H1 (cell line): ENCODE measurements around the gene COL6A5. TPM values are rescaled to one million over a fixed set of nuclear protein-coding genes. Genes with fewer than 3 reads are reported as not detected.

Source experiments
- CTCF ChIA-PET: fragments of 300-600 bp; sonication (Branson Sonifier 250); formaldehyde crosslinking; loops from one replicate; lab custom pipeline; 2021; ENCODE audit not compliant: partially characterized antibody; lab: Charles Lee
- POLR2A ChIA-PET: fragments of 300-600 bp; sonication (Branson Sonifier 250); formaldehyde crosslinking; loops from one replicate; lab custom pipeline; 2021; ENCODE audit warnings: inconsistent platforms; ENCODE audit not compliant: partially characterized antibody; lab: Charles Lee
- DNase-seq, 2 experiments: peaks; one replicate each; pipeline versions ENCODE4 v3.0.0 to v3.0.0-alpha.2; 2010 to 2022; ENCODE audit warnings: low spot score in 2 of 2, low read depth in 1 of 2, mixed read lengths in 1 of 2
- FAIRE-seq: peaks from 2 replicates; lab custom pipeline; 2011; peaks lifted over from hg19 to GRCh38; lab: Jason Lieb, UNC
- H2AFZ ChIP-seq: 2 replicates; pipeline ENCODE4 v1.8.1; 2012; ENCODE audit warnings: low read length, inconsistent platforms
- H2AK5ac ChIP-seq: 2 replicates; pipeline ENCODE4 v1.6.1; 2013; ENCODE audit warnings: low read depth, low read length
- H2BK120ac ChIP-seq: replicated peaks from 2 replicates; pipeline ENCODE3; 2013; ENCODE audit warnings: low read depth, low read length, inconsistent platforms
- H2BK12ac ChIP-seq: 2 replicates; pipeline ENCODE4 v1.6.1; 2013; ENCODE audit warnings: low read depth, low read length
- H2BK15ac ChIP-seq: 2 replicates; pipeline ENCODE4 v1.6.1; 2013; ENCODE audit warnings: low read length
- H2BK20ac ChIP-seq: 2 replicates; pipeline ENCODE4 v1.6.1; 2013; ENCODE audit warnings: low read length
- H2BK5ac ChIP-seq: 2 replicates; pipeline ENCODE4 v1.6.1; 2013; ENCODE audit warnings: low read depth, low read length
- H3K14ac ChIP-seq: 2 replicates; pipeline ENCODE4 v1.6.1; 2013; ENCODE audit warnings: inconsistent platforms; ENCODE audit not compliant: insufficient read length
- H3K18ac ChIP-seq: 2 replicates; pipeline ENCODE4 v1.6.1; 2013; ENCODE audit warnings: low read length; ENCODE audit errors: extremely low read depth
- H3K23ac ChIP-seq: 2 replicates; pipeline ENCODE4 v1.6.1; 2013; ENCODE audit warnings: inconsistent platforms; ENCODE audit not compliant: insufficient read length
- H3K23me2 ChIP-seq: 2 replicates; pipeline ENCODE4 v1.6.1; 2013; ENCODE audit warnings: low read depth, low read length
- H3K27ac ChIP-seq: 2 replicates; pipeline ENCODE4 v1.6.1; 2011; ENCODE audit warnings: low read depth, low read length, inconsistent platforms
- H3K27me3 ChIP-seq, 4 experiments: replicated peaks in 1 of 4; 1 replicate in 1 of 4; 2 replicates in 3 of 4; pipeline versions ENCODE4 v1.6.1 to v1.8.1; 2011 to 2013; ENCODE audit warnings: low read length in 3 of 4, mild to moderate bottlenecking in 3 of 4, inconsistent platforms in 2 of 4, mixed read lengths in 2 of 4, moderate library complexity in 1 of 4; ENCODE audit not compliant: control insufficient read depth in 3 of 4, insufficient read depth in 3 of 4; ENCODE audit errors: extremely low read depth in 1 of 4
- H3K36me3 ChIP-seq, 4 experiments: 2 replicates each; pipeline versions ENCODE4 v1.6.1 to v1.8.1; 2011 to 2013; ENCODE audit warnings: mild to moderate bottlenecking in 4 of 4, low read length in 3 of 4, moderate library complexity in 2 of 4, control low read depth in 1 of 4, inconsistent platforms in 1 of 4; ENCODE audit not compliant: insufficient read depth in 4 of 4, control insufficient read depth in 2 of 4
- H3K4ac ChIP-seq: replicated peaks from 2 replicates; pipeline ENCODE3; 2013; ENCODE audit warnings: low read length, low read depth, mixed read lengths, inconsistent platforms; ENCODE audit not compliant: insufficient read length
- H3K4me1 ChIP-seq, 4 experiments: replicated peaks in 1 of 4; 1 replicate in 1 of 4; 2 replicates in 3 of 4; pipeline versions ENCODE4 v1.6.1 to v1.8.1; 2011 to 2013; ENCODE audit warnings: low read length in 3 of 4, inconsistent platforms in 2 of 4, mixed read lengths in 1 of 4; ENCODE audit not compliant: insufficient read depth in 4 of 4, control insufficient read depth in 3 of 4
- H3K4me2 ChIP-seq, 2 experiments: 2 replicates each; pipeline versions ENCODE4 v1.6.1 to v1.8.1; 2011 to 2013; ENCODE audit warnings: low read depth in 2 of 2, low read length in 2 of 2, control low read depth in 1 of 2, inconsistent platforms in 1 of 2, mild to moderate bottlenecking in 1 of 2; ENCODE audit not compliant: insufficient read depth in 1 of 2
- H3K4me3 ChIP-seq, 4 experiments: fragments of 200-600, 300-600 bp in 1 of 4; sonication (generic), shearing (Covaris generic), sonication (Bioruptor Twin) in 1 of 4; 2 replicates each; pipeline versions ENCODE4 v1.5.1 to v1.8.1; 2011 to 2016; ENCODE audit warnings: low read length in 4 of 4, low read depth in 3 of 4, control low read depth in 2 of 4, inconsistent platforms in 2 of 4, mild to moderate bottlenecking in 2 of 4, mixed read lengths in 1 of 4, moderate library complexity in 1 of 4; ENCODE audit not compliant: insufficient read depth in 2 of 4; ENCODE audit errors: extremely low read depth in 1 of 4
- H3K56ac ChIP-seq: replicated peaks from 2 replicates; pipeline ENCODE3; 2013; ENCODE audit warnings: low read depth, mild to moderate bottlenecking, mixed read lengths, low read length, inconsistent platforms; ENCODE audit not compliant: insufficient read length
- H3K79me1 ChIP-seq: 2 replicates; pipeline ENCODE4 v1.6.1; 2013; ENCODE audit warnings: low read depth, low read length, control low read depth
- H3K79me2 ChIP-seq, 2 experiments: 2 replicates each; pipeline versions ENCODE4 v1.6.1 to v1.8.1; 2012 to 2013; ENCODE audit warnings: low read length in 2 of 2, mild to moderate bottlenecking in 2 of 2, inconsistent platforms in 1 of 2; ENCODE audit not compliant: insufficient read depth in 2 of 2, control insufficient read depth in 1 of 2
- H3K9ac ChIP-seq, 4 experiments: replicated peaks in 1 of 4; 1 replicate in 1 of 4; 2 replicates in 3 of 4; pipeline versions ENCODE4 v1.6.1 to v1.8.1; 2011 to 2013; ENCODE audit warnings: low read depth in 3 of 4, low read length in 3 of 4, control low read depth in 2 of 4, mild to moderate bottlenecking in 2 of 4, moderate library complexity in 2 of 4, inconsistent platforms in 1 of 4; ENCODE audit errors: extremely low read depth in 1 of 4
- H3K9me3 ChIP-seq, 2 experiments: 2 replicates each; pipeline versions ENCODE4 v1.6.1 to v1.8.1; 2012 to 2013; ENCODE audit warnings: mild to moderate bottlenecking in 2 of 2, moderate library complexity in 2 of 2, control low read depth in 1 of 2, inconsistent platforms in 1 of 2, low read depth in 1 of 2, low read length in 1 of 2, mixed read lengths in 1 of 2; ENCODE audit not compliant: insufficient read depth in 2 of 2
- H4K20me1 ChIP-seq, 2 experiments: replicated peaks in 1 of 2; 2 replicates each; pipeline versions ENCODE3 to v1.8.1; 2011 to 2013; ENCODE audit warnings: inconsistent platforms in 2 of 2, low read length in 2 of 2, mild to moderate bottlenecking in 1 of 2; ENCODE audit not compliant: insufficient read depth in 2 of 2, control insufficient read depth in 1 of 2
- H4K5ac ChIP-seq: 2 replicates; pipeline ENCODE4 v1.6.1; 2013; ENCODE audit warnings: low read length, low read depth, mixed read lengths, inconsistent platforms; ENCODE audit not compliant: insufficient read length
- H4K8ac ChIP-seq: 2 replicates; pipeline ENCODE4 v1.8.0; 2013; ENCODE audit warnings: mild to moderate bottlenecking, moderate library complexity, low read length, inconsistent platforms; ENCODE audit not compliant: insufficient read depth; ENCODE audit errors: extremely low read depth
- H4K91ac ChIP-seq: replicated peaks from 2 replicates; pipeline ENCODE3; 2013; ENCODE audit warnings: low read length, mixed read lengths, inconsistent platforms; ENCODE audit not compliant: insufficient read length
- ATF3 ChIP-seq: IDR thresholded peaks from 2 replicates; pipeline ENCODE4 v1.6.1; 2011; ENCODE audit warnings: low read depth, mild to moderate bottlenecking, low read length; ENCODE audit not compliant: insufficient read depth
- MAX ChIP-seq: IDR thresholded peaks from 2 replicates; pipeline ENCODE4 v1.6.1; 2012; ENCODE audit warnings: inconsistent platforms
- RAD21 ChIP-seq, 2 experiments: IDR thresholded peaks in 1 of 2; conservative IDR thresholded peaks in 1 of 2; 2 replicates each; pipeline ENCODE4 v1.6.1; 2011; ENCODE audit warnings: low read depth in 2 of 2, low read length in 2 of 2, improper control_type of control experiment in 1 of 2, inconsistent platforms in 1 of 2, mild to moderate bottlenecking in 1 of 2, moderate library complexity in 1 of 2
- SP2 ChIP-seq: IDR thresholded peaks from 2 replicates; pipeline ENCODE4 v1.6.1; 2012; ENCODE audit warnings: mild to moderate bottlenecking, low read length, inconsistent platforms
- SRF ChIP-seq: IDR thresholded peaks from 2 replicates; pipeline ENCODE4 v1.6.1; 2011; ENCODE audit warnings: mild to moderate bottlenecking, low read depth, low read length, moderate library complexity
- TAF1 ChIP-seq: IDR thresholded peaks from 2 replicates; pipeline ENCODE4 v1.6.1; 2011; ENCODE audit warnings: mild to moderate bottlenecking, low read depth, low read length
- WGBS, 2 experiments: shearing (Covaris generic) in 1 of 2; methylation state at CpG; one replicate each; pipeline versions ENCODE4 v1.1.6 to v1.1.7; 2013 to 2015; ENCODE audit warnings: low lambda C conversion rate in 2 of 2, mixed read lengths in 2 of 2, inconsistent platforms in 1 of 2, low coverage in 1 of 2, missing lambda C conversion rate in 1 of 2; ENCODE audit not compliant: insufficient replicate concordance in 2 of 2, insufficient coverage in 1 of 2, insufficient read length in 1 of 2; ENCODE audit errors: extremely low coverage in 1 of 2, missing lambda C conversion rate in 1 of 2; 5-methylcytosine and 5-hydroxymethylcytosine counted together
- polyA plus RNA-seq, 7 experiments: library from polyadenylated mRNA; depleted of rRNA in 3 of 7; stranded (reverse) in 5 of 7; unstranded in 2 of 7; fragments of >200 nt in 5 of 7; fragments of 200-250 nt in 2 of 7; gene quantifications; 1 replicate in 5 of 7; 2 replicates in 1 of 7; 4 replicates in 1 of 7; pipeline versions ENCODE4 v1.2.1 to v1.2.3, GENCODE V29; 2011 to 2013; ENCODE audit warnings: missing spikeins in 2 of 7, mixed read lengths in 2 of 7
- total RNA-seq: library from RNA; stranded (reverse); fragmentation: NEBNext Ultra II Directional; extraction: Animal tissue kit (Norgen Biotek cat#: 25700); gene quantifications from 2 replicates; pipeline ENCODE4 v1.2.1, GENCODE V29; 2021

The COL6A5 gene
- total and polyA plus RNA-seq, 2 of the 8 experiments (the other 6 are each of a cell fraction or from before 2014, with no cell fraction given), result 0.05 to 0.06 TPM

- FAIRE-seq, result no peak
- H3K4me2 ChIP-seq, result no peak overlapping the region
- no peak overlapping the region for H3K23ac ChIP-seq
- H4K20me1 ChIP-seq, result no peaks in the 10 kb centered on the region
- no peaks in the 10 kb centered on the region for H3K79me1 ChIP-seq
- H3K4ac ChIP-seq, result no peak overlapping the region
- H3K27me3 ChIP-seq, result no peaks in the 10 kb centered on the region
- DNase-seq, result no peak
- H3K9ac ChIP-seq, result no peak overlapping the region
- no peak overlapping the region for H3K56ac ChIP-seq
- H2BK120ac ChIP-seq, result no peak overlapping the region
- H3K36me3 ChIP-seq, result no peaks in the 10 kb centered on the region
- H3K4me3 ChIP-seq, result no peak overlapping the region
- TF ChIP-seq RAD21 (IDR thresholded peaks at IDR 0.05 in 1 of 2, conservative IDR thresholded peaks at IDR 0.05 in 1 of 2; ENCODE audit: low read depth in 2 of 2, low read length in 2 of 2) (no peak), MAX (no peak), ATF3 (no peak), SRF (no peak), SP2 (no peak), TAF1 (no peak)
- 91% methylated on average over 6 of the region's 6 CpGs; no CpG with 5 or more reads in 1 of the 2 experiments for WGBS, 2 experiments
- H3K14ac ChIP-seq, result no peak overlapping the region
- no peak overlapping the region for H2AK5ac ChIP-seq
- H2BK12ac ChIP-seq, result no peak overlapping the region
- no peaks in the 10 kb centered on the region for H3K79me2 ChIP-seq
- no peak overlapping the region for H3K18ac ChIP-seq
- no peaks in the 10 kb centered on the region for H3K23me2 ChIP-seq
- no peak overlapping the region for H3K27ac ChIP-seq
- CTCF ChIA-PET, result interaction anchor here (2.1 kb wide), 1 partner anchor 47 kb away, joined by 7 read pairs; no protein-coding TSS in a partner anchor
- no peak overlapping the region for H4K5ac ChIP-seq
- no peak overlapping the region; the same call in 1 of the 2 replicates for H2AFZ ChIP-seq
- no peak overlapping the region for H4K91ac ChIP-seq
- H3K9me3 ChIP-seq, result no peaks in the 10 kb centered on the region
- H2BK20ac ChIP-seq, result no peak overlapping the region
- no peak overlapping the region for H2BK5ac ChIP-seq
- no peak overlapping the region for H2BK15ac ChIP-seq
- POLR2A ChIA-PET, result no interaction called here
- H4K8ac ChIP-seq, result no peak overlapping the region
- H3K4me1 ChIP-seq, result no peaks in the 10 kb centered on the region
These were observed 146.0 kb downstream of the COL6A5 start for GRCh38 chr3:130491431-130491830.
